Measurements from ENCODE around the gene CEP112.
"Not testable (repeated sequence)": the region's sequence is repeated elsewhere in the genome, so short reads cannot be mapped to it uniquely, and the experiment has no call there.

The CEP112 gene

GRCh38 chr17:66088173-66088572 is 103.8 kb downstream of the CEP112 start:
- H3F3A ChIP-seq (ENCODE audit: insufficient read depth, low read length): no peaks in the 10 kb centered on the region
- no peaks in the 10 kb centered on the region for H3K79me2 ChIP-seq (ENCODE audit: low read length)
- H3K27ac ChIP-seq (ENCODE audit: low read length): no peak overlapping the region
- no peak overlapping the region for H2AFZ ChIP-seq (ENCODE audit: low read length)
- H3K4me2 ChIP-seq (ENCODE audit: low read depth, low read length): no peak overlapping the region
- H3K9ac ChIP-seq (ENCODE audit: low read length): no peak overlapping the region
- H3K36me3 ChIP-seq (replicated peaks; ENCODE audit: insufficient read depth, low read length): no peaks in the 10 kb centered on the region; the same call in 1 of the 2 replicates
- H3K9me2 ChIP-seq (replicated peaks; ENCODE audit: insufficient read depth, low read length): no peaks in the 10 kb centered on the region
- TF ChIP-seq EZH2phosphoT487 (IDR thresholded peaks at IDR 0.05; ENCODE audit: low read length): no peak
- TF ChIP-seq, protein P1, sequence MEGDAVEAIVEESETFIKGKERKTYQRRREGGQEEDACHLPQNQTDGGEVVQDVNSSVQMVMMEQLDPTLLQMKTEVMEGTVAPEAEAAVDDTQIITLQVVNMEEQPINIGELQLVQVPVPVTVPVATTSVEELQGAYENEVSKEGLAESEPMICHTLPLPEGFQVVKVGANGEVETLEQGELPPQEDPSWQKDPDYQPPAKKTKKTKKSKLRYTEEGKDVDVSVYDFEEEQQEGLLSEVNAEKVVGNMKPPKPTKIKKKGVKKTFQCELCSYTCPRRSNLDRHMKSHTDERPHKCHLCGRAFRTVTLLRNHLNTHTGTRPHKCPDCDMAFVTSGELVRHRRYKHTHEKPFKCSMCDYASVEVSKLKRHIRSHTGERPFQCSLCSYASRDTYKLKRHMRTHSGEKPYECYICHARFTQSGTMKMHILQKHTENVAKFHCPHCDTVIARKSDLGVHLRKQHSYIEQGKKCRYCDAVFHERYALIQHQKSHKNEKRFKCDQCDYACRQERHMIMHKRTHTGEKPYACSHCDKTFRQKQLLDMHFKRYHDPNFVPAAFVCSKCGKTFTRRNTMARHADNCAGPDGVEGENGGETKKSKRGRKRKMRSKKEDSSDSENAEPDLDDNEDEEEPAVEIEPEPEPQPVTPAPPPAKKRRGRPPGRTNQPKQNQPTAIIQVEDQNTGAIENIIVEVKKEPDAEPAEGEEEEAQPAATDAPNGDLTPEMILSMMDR (IDR thresholded peaks at IDR 0.05; ENCODE audit: low read length): no peak
- no peaks in the 10 kb centered on the region for H4K20me1 ChIP-seq (ENCODE audit: insufficient read depth, low read length)
- DNase-seq: no peak
- H3K4me3 ChIP-seq (ENCODE audit: low read length): no peak overlapping the region
- H3K27me3 ChIP-seq (replicated peaks; ENCODE audit: insufficient read depth, low read length): no peaks in the 10 kb centered on the region
- H3K9me3 ChIP-seq (replicated peaks; ENCODE audit: insufficient read depth, low read length): no peaks in the 10 kb centered on the region
- H3K4me1 ChIP-seq (ENCODE audit: low read length): no peaks in the 10 kb centered on the region

DNA sequence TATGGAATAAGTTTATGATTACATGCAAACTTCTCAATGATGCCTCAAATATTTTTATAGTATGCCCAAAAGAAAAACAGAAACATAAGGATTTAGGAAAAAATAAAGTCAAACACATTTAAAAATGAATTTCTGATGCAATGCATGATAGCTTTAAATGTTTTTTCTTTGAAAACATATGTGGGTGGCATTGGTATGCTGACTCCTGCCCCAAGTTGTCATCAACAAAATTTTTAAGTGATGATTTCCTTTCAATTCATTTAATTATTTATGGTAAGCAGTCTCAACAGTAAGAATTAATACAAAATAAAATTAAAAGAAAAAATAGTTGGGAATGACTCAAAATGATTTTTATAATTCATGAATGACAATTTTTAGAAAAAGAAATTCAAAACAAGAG is 104.9 kb downstream of the CEP112 start:
- H3K27ac ChIP-seq (ENCODE audit: low read length): no peak overlapping the region
- no peaks in the 10 kb centered on the region for H3K4me1 ChIP-seq (ENCODE audit: low read length)
- no peaks in the 10 kb centered on the region for H3K79me2 ChIP-seq (ENCODE audit: low read length)
- H3K9ac ChIP-seq (ENCODE audit: low read length): no peak overlapping the region
- no peaks in the 10 kb centered on the region for H3K9me2 ChIP-seq (replicated peaks; ENCODE audit: insufficient read depth, low read length)
- no peak for DNase-seq
- H3K27me3 ChIP-seq (replicated peaks; ENCODE audit: insufficient read depth, low read length): no peaks in the 10 kb centered on the region
- no peaks in the 10 kb centered on the region; the same call in 1 of the 2 replicates for H3K36me3 ChIP-seq (replicated peaks; ENCODE audit: insufficient read depth, low read length)
- H2AFZ ChIP-seq (ENCODE audit: low read length): no peak overlapping the region
- no peak overlapping the region for H3K4me2 ChIP-seq (ENCODE audit: low read depth, low read length)
- H3K9me3 ChIP-seq (replicated peaks; ENCODE audit: insufficient read depth, low read length): no peaks in the 10 kb centered on the region
- H4K20me1 ChIP-seq (ENCODE audit: insufficient read depth, low read length): no peaks in the 10 kb centered on the region
- no peaks in the 10 kb centered on the region for H3F3A ChIP-seq (ENCODE audit: insufficient read depth, low read length)
- H3K4me3 ChIP-seq (ENCODE audit: low read length): no peak overlapping the region
- TF ChIP-seq, protein P1 (IDR thresholded peaks at IDR 0.05; ENCODE audit: low read length): no peak
- TF ChIP-seq EZH2 (optimal IDR thresholded peaks at IDR 0.05; ENCODE audit: low read depth, low read length): no peak
- TF ChIP-seq EZH2phosphoT487 (IDR thresholded peaks at IDR 0.05; ENCODE audit: low read length): no peak

GRCh38 chr17:66085221-66085620 is 106.7 kb downstream of the CEP112 start:
- Histone ChIP-seq H3K27me3 (replicated peaks; ENCODE audit: insufficient read depth, low read length) (no peaks in the 10 kb centered on the region), H3F3A (ENCODE audit: insufficient read depth, low read length) (no peaks in the 10 kb centered on the region), H3K4me3 (ENCODE audit: low read length) (no peak overlapping the region), H3K9me3 (replicated peaks; ENCODE audit: insufficient read depth, low read length) (no peaks in the 10 kb centered on the region), H3K9ac (ENCODE audit: low read length) (no peak overlapping the region), H3K4me2 (ENCODE audit: low read depth, low read length) (no peak overlapping the region), H3K36me3 (replicated peaks; ENCODE audit: insufficient read depth, low read length) (no peaks in the 10 kb centered on the region; the same call in 1 of the 2 replicates), H3K27ac (ENCODE audit: low read length) (no peak overlapping the region), H2AFZ (ENCODE audit: low read length) (no peak overlapping the region), H3K79me2 (ENCODE audit: low read length) (no peaks in the 10 kb centered on the region), H3K9me2 (replicated peaks; ENCODE audit: insufficient read depth, low read length) (no peaks in the 10 kb centered on the region), H4K20me1 (ENCODE audit: insufficient read depth, low read length) (no peaks in the 10 kb centered on the region), H3K4me1 (ENCODE audit: low read length) (no peaks in the 10 kb centered on the region)
- no peak for TF ChIP-seq EZH2 (optimal IDR thresholded peaks at IDR 0.05; ENCODE audit: low read depth, low read length)
- no peak for TF ChIP-seq EZH2phosphoT487 (IDR thresholded peaks at IDR 0.05; ENCODE audit: low read length)
- TF ChIP-seq, protein P1 (IDR thresholded peaks at IDR 0.05; ENCODE audit: low read length): no peak
- DNase-seq: no peak

DNA sequence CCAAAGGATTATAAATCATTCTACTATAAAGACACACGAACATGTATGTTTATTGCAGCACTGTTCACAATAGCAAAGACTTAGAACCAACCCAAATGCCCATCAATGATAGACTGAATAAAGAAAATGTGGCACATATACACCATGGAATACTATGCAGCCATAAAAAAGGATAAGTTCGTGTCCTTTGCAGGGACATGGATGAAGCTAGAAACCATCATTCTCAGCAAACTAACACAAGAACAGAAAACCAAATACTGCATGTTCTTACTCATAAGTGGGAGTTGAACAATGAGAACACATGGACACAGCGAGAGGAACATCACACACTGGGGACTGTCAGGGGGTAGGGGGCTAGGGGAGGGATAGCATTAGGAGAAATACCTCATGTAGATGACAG is 111.3 kb downstream of the CEP112 start:
- H3K9me2 ChIP-seq (replicated peaks; ENCODE audit: insufficient read depth, low read length); H3K4me2 ChIP-seq (ENCODE audit: low read depth, low read length); H2AFZ ChIP-seq (ENCODE audit: low read length); H3K27me3 ChIP-seq (replicated peaks; ENCODE audit: insufficient read depth, low read length); H3K27ac ChIP-seq (ENCODE audit: low read length); H3K36me3 ChIP-seq (replicated peaks; ENCODE audit: insufficient read depth, low read length); H3K4me3 ChIP-seq (ENCODE audit: low read length); H3F3A ChIP-seq (ENCODE audit: insufficient read depth, low read length); H4K20me1 ChIP-seq (ENCODE audit: insufficient read depth, low read length); H3K79me2 ChIP-seq (ENCODE audit: low read length); H3K4me1 ChIP-seq (ENCODE audit: low read length); H3K9me3 ChIP-seq (replicated peaks; ENCODE audit: insufficient read depth, low read length); H3K9ac ChIP-seq (ENCODE audit: low read length); DNase-seq: not testable (repeated sequence)

Measured in MM.1S (cell line).